DLD1 (cell line): Measurements from ENCODE around the gene UNC79.

ENCODE experiments used
- in situ Hi-C: cut with HindIII; loops from 2 replicates; pipeline ENCODE4 v1.10.0; 2017; ENCODE audit warnings: low sequenced_read_pairs

The UNC79 gene

DNA sequence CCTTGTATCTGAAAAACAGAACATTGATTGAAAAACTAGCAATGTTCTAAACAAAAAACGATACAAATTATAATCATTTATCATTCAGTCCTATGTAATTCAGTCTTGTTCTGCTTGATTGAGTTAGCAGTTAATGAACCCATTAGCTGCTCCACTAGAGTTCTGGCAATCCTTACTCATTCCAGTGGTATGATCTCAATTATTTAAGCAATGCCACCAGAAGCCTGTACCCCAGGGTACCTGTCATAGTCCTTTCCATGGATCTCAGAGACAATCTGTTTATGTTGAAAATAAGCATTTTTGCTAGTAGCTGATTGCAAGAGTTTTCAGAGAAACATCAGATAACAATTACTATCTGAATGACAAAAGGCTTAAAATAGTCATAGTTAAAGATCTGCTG is 115.9 kb downstream of the UNC79 start:
- in situ Hi-C loops: no loop called here

DNA sequence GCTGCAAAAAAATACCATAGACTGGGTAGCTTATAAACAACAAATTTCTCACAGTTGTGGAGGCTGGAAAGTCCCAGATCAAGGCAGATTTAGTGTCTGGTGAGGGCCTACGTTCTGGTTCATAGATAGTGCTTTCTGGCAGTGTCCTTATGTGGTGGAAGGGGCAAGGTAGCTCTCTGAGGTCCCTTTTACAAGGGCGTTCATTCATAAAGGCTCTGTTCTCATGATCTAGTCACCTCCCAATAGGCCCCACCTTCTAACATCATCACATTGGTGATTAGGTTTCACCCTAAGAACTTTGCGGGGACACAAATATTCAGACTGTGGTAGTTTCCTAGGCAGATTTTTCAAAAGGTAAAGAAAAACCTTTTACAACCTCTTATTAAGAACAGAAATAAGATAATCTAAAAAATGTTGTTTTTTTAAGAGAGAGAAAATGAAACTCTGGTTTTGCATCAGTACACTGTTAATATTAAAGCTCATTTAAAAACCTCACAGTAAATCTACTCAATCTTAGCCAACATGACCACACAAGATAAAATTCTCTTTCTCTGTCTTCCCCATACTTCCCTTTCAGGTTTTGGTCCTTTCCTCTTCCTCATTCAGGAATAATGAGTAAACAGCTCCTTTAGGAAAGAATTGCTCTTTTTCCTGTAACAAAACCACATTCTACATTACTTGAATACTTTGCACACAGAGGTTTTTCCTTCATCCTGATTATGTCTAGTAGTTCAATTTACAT is 117.5 kb downstream of the UNC79 start:
- in situ Hi-C loops: no loop called here

DNA sequence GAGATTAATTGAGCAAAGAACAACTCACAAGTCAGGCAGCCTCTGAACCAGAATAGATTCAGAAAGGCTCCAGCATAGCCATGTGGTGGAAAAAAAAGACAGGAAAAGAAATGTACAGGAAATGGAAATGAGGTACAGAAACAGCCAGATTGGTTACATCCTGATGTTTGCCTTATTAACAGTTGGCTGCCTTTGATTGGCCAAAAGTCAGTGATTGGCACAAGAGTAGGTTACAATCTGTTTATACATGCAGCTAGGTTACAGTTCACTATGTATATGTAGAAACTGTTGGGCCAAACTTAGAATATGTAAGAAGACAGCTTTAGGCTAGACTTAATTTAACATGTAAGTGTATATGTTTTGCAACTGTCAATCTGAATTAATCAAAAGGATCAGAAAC is 118.9 kb downstream of the UNC79 start:
- in situ Hi-C loops: no loop called here

DNA sequence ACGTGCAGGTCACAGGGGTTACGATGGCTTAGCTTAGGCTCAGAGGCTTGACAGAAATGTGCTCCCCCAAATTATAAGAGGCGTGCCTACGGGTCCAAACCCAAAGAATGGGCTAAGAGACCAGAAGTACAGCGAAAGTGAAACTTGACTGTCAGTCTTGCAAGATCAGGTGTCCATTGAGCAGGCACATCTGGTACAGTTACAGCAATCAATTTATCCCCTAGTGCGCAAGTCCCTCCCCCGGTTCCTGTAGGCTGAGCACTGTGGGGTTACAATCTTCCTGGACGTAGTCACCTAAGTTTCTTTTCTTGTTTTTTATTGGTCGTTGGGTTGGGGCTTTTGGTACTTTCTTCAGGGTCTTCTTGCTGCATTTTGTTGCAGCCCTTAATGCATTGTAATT is 134.2 kb downstream of the UNC79 start:
- in situ Hi-C loops: no loop called here

DNA sequence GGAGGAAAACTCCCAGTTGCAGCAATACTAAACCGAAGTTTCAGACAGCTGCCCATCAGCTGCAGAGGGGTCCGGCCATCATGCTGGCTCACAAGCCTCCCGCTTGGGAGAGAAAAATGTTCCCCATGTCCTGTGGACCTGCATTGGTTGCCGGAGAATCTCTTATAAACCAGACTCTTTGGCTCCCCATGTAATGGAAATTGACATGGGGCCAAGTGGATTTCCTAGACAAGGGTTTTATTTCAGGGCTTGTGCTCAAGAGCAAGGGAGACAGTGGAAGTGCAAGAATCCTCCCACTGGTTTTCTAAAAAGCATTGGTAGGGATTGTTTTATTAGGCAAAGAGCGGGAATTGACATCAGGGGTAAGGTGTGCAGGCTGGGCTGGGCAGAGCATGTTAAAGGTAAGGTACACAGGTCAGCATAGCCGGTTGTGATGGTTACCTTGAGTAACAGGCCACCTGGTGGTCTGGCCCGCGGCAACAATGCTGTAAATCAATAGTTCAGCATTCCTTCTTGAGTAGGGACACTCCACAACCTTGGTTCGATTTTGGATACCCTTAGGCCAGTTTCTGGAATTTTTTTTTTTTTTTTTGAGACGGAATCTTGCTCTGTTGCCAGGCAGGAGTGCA is 135.4 kb downstream of the UNC79 start:
- in situ Hi-C loops: no loop called here

DNA sequence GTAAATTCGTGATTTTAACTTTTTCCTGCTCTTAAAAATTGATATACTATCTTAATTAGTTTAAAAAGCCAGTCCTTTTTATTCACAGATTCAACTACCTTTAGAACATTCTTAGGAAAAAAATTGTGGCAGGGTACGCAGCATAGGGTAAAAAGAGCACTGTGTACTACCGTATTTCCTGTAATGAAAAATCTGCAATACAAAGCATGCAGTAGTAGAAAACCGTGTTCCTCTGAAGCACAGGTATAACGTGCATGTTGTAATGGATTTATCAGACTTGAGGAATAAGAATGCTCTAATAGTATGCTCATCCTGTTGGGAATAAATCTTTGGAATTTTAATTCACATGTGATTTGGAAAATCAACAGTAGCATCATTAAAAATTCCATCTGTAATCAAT is 140.5 kb downstream of the UNC79 start:
- in situ Hi-C loops: no loop called here

DNA sequence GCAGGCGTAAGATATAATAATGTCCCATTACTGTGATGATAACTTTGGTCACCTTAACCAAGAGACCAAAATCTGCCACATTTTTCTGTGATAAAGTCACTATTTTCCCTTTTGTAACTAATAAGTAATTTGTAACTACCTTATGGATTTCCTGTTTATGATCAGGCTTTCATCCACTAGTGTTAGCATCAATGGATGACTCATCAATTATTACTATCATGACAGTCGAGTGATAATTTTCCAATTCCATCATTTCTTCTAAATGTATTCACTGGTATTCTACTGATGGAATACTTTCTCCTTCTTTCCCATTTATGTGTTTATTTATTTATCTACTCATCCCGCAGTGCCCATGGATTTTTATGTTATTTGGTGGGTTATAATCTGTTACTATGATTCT is 148.4 kb downstream of the UNC79 start:
- in situ Hi-C loops: no loop called here

DNA sequence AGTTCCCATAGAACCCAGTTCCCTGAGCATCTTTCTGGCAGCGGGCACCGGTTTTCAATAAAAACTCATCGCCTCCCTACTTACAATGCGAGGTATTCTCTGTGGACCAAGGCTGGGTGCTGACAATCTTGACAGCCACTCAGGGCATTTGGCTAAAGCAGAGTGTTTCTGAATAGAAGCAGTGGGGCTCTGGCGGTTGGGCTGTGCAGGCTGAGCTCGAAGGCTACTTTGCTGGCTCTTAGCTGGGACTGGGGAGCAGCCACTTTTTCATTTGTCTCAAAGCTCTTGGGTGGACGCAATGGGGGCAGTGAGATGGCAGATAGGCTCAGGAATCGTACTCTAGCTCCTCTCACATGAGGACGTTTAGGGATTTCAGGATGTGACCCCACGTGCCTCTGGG is 151.8 kb downstream of the UNC79 start:
- in situ Hi-C loops: no loop called here

DNA sequence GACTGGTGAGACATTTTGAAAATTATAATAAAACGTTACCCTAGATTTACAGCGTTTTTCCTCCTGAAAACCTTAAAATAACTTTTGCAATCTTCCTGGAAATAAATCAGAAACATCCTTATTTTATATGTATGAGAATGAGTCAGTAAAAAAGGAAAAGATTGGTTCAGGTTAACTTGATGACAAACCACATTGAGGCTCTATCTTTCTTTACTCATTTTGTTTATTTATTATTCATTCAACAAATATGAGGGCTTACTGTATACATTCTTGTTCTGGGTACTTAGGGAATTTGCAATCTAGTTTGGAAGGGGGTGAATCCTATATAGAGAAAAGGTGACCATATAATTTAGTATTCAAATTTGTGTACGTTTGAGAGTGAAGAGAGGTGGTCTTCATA is 156.6 kb downstream of the UNC79 start:
- in situ Hi-C loops: no loop called here

DNA sequence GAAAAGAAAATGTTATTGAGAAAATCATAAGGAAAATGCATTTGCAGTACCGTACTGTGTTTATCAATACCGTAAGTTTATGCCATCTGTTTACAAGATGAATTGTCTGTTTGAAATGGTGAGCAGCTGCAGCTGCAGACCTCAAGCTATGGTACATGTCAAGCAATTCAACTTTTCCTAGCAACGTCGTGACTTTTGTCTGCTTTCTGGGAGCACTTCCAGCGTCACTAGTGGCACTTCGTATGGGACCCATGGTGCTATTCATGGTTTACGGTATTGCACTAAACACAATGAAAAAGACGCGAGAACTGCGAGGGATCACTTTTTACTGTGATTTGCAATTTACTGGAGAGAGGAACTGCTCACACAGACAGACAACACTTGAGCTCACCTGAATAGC is 160.8 kb downstream of the UNC79 start:
- in situ Hi-C loops: no loop called here

DNA sequence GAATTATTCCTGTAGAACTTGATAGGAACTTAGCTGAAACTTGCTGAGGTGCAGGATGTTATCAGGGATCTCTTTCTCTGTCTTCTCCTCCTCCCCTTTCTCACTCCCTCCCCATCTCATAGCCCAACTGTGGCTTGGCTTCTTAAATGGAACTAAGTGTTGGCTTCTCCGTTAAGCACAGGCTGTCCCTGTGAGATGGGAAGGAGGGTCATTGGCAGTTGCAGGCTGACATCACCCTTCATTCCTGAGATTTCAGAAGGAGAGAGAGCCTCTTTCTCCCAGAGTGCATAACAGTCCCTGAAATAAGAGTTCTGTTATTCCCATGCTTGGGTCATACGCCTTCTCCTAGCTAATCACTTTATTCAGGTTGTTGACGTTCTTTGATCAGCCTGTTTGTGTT is 162.0 kb downstream of the UNC79 start:
- in situ Hi-C loops: no loop called here

DNA sequence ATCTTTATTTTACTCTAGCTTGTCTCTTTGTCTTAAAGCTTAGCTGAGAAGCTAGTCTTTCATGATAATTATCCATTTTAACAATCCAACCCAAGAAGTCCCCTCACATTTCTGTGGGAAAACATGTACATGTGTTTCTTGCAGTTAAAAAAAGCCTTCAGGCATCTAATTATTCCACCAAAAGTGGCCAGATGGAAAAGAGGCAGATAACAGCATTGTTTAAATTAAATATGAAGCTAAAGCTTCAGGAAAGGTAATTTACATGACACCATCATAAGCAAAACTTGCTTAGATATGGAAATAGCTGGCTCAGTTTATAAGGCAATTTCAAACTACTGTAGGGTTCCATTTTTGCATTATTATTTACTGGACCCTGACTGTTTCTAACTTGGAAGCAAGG is 175.4 kb downstream of the UNC79 start:
- in situ Hi-C loops: no loop called here

DNA sequence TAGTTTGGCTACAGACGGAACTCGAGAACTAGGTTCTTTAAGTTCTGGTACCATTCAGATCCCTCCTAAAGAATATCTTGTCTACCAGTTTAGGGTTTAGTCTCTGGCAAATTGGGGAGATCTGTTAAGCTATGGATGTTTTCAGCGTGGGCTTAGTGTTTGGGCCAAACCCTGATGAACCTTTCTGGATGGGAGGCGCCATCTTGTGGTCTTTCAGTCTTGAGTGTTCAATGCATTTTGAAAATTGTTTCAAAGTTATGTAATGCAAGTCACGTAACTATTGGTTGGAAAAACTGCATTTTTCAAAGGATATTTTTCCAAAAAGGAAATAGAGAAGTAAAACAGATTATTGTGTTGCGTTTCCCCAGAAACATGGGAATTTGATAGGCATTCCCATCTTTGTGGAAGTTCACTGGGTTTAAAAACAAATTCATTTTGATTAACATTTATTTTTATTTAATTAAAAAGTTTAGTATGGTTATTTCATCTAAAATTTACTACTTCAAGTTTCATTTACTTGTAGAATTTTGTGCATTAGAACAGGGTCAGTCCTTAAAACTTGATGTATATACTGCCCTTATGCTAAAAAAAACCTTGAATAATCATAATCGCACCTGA is 188.5 kb downstream of the UNC79 start:
- in situ Hi-C loops: no loop called here

DNA sequence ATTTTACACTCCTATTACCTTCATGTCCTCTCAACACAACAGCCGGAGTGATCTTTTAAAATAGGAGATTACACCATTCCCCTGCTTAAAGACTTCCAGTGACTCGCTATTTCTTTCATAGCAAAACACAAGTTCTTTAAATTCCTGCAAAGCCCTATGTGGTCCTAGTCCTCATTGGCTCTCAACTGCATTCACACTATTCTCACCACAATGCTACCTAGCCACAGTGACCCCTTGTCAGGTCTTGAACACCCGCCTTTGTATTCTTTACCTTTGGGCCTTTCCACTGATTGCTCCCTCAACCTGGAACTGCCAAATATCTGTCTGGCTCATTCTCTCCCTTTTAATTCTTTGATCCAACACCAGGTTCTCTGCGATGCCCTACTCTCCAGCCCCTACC is 197.3 kb downstream of the UNC79 start:
- in situ Hi-C loops: no loop called here

DNA sequence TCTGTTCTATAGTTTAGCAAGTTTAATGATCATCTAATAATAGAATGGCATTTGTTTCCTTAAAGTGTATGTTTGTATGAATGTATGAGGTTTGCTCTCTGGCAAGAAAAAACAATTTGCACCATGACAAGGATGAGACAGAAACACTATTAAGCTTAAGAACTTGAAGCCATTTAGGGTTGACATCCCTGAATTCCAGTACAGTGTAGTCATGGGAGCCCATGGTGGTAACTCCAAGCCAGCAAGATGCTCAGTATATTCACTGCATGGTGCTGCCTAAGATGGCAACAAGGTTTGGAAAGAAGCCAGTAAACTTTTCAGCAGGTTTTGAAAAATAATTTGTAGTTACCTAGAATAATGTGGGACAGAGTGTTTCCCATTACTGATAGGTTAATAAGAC is 198.9 kb downstream of the UNC79 start:
- in situ Hi-C loops: no loop called here

DNA sequence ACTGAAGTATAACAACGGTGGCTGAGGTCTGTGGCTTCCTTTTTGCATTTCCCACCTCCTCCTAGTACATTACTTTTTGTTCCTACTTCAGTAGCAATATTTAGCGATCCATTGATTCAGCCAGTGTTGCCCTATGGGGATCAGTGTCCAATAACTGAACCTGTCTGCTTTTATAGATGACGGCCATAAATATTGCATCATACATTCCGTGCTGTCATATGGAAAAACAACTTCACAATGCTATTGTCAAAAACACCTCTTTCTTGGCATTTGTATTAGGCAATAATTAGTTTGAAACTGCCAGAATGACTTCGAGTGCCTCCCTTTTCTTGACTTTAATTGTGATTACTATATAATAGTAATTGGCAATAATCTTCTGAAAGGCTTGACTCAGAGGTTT is 208.1 kb downstream of the UNC79 start:
- in situ Hi-C loops: no loop called here

DNA sequence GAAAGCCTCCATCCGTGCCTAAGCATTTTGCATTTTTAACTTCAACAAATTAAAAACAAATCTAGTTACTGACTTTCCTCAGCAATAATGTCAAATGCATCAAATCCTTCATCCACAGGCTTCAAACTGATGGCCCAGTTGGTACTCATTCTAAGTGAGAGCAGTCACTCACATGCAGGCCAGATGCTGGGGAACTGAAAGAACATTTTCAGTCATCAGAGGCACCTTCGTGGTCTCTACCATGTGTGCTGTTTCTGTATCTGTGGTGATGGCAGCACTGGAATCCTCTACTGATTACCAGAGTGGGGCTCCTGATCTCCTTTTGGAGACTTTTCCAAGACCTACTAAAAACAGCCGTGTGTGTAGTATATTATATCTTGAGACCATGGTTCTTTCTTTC is 212.4 kb downstream of the UNC79 start:
- in situ Hi-C loops: no loop called here

DNA sequence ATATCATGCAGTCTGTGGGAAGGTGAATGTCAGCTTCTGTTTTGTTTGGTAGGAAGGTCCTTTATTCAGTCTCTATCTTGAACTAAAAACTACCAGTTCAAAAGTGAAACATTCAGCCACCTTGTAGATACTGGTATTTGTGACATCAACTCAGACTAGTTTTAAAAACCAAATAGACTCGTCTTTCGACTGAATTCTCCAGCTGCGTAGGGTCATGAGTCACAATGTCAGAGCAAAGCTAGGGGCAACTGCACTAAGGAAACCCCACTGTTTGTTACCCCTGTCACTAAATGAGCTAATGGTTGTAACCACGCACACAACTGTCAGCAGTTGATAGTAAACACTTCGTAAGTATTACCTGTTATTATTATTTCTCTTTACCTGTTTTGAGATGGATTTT is 212.9 kb downstream of the UNC79 start:
- in situ Hi-C loops: no loop called here

DNA sequence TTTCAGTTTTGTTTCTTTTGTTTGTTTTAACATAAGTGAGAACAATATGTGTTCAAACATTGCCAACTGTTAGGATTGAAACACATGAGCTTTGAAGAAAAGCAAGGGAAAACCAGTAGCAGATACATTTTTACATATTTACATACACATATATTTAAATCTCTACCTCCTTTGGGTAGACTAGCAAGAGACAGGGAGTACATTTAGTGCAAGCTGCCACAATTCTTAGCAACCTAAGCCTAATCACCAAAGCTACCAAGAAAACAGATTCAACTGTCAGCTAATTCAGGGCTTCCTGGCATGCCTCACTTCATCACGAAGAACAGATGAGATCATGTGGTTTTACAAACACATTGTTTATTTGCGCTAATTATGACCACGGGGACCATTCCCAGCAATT is 214.5 kb downstream of the UNC79 start:
- in situ Hi-C loops: no loop called here

DNA sequence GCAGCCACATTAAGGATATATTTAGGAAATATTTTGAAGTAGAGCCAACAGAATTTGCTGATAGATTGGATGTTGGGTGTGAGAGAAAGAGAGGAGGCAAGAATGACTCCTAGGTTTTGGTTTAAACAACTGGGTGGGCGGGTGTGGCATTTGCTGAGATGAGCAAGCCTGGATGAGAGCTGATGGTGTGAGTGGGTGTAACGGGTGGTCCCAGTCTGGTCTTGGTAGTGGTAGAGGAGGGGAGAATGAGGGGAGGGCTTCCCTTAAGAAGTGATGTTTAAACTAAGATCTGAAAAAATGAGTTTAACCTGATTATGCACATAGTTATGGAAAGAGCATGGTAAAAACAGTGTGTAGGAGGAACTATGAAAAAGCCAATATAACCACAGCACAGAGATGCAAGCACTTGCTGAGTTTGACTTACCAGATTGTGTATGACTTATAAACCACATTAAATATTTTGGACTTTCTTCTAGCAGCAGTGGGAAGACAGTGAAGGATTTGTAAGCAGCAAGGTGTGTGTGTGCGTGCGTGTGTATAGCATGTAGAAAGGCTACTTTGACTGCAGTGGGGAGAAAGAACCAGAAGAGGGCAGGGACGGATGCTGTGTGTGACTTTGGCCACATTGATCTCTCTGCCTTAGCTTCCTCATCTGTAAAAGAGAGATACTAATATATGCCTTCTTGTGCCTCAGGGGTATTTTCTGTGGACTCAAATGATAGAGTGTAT is 217.9 kb downstream of the UNC79 start:
- in situ Hi-C loops: no loop called here

DNA sequence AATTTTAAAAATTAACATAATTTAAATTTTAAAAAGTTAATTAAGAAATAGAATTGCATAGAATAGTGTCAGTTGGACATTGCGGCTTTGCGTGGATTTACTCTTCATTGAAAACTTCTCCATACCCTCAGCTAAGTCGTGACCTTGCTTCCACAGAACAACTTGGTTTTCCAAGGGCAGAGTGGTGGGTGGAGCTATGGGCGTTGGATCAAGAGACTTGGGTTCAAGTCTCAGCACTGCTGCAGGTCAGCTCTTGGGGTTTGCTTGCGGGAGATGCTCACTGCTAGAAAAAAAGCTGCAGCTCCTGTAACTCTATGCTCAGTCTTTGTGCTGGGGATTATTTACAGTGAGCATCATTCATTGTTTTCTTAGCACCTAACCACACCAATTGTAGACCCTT is 223.9 kb downstream of the UNC79 start:
- in situ Hi-C loops: loop anchor here (25.0 kb wide), 1 partner anchor 258 kb away; no protein-coding TSS in a partner anchor
